Measurements from ENCODE around the gene KRT81.
"Not testable (repeated sequence)": the region's sequence is repeated elsewhere in the genome, so short reads cannot be mapped to it uniquely, and the experiment has no call there.

The KRT81 gene

DNA sequence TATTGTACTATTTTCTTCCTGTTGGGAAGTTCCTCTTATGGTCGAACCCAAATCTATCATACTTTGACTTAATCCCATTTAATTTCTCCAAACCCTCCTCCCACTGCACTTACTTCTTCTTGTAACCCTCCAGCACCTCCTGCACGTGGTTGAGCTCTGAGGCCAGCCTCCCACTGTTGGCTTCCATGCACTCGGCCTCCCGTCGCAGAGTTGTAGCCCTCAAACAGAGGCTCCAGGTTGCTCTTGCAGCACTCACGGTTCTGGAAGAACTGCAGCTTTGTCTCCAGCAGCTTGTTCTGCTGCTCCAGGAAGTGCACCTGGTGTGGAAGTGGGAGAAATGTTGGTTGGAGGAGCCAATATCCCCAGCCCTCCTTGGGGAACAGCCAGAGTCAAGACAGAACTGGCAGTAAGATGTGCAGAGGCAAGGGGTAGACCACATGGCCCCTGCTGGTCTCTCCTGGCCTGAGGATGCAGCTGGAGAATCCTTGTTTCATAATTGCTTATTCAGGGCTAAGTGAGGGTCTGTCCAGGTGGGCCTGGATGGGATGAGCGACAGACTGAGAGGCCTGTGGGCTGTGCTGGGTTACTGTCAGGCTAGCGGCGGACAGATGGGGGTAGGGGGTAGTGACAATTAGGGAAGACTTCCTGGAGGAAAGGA is 35.3 kb downstream of the KRT81 start:
- no peak for DNase-seq (ENCODE audit: low read depth in 2 of 2, low spot score in 1 of 2)

DNA sequence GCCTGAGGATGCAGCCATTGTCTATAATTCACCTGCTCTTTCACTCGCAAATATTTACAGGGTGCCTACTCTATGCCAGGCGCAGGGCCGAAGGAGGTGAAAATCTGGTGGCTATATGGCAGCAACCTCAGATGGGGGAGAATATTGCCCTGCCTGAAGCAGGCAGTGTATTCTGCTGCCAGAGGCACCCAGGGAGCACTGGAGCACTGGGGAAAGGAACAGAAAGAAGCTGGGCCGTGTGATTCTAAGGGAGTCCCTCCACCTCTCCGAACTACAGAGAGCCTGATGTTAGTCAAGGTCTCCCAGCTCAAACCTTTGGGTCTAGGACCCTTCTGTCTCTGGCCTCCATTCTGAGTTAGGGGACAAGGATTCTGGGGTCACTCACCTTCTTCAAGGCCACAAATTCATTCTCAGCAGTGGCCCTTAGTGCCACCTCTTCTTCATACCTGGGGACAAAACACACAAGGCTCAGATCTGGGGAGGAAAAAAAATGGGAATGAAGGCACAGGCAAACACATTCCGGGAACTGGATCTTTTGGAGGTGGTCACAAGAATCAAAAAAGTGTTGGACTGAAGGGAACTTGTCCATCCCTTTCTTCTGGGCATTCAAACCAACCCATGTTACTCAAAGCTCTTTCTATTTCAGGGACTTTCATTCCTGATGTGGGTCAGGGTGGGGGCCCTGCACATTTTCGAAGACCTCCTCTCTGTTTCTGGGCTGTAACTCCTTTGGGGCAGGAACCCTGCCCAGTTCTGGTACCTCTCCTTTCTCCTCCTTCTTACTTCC is 36.2 kb downstream of the KRT81 start:
- no peak for DNase-seq (ENCODE audit: low read depth in 2 of 2, low spot score in 1 of 2)

GRCh38 chr12:52254180-52254964 is 37.0 kb downstream of the KRT81 start:
- DNase-seq (ENCODE audit: low read depth in 2 of 2, low spot score in 1 of 2) = no peak

DNA sequence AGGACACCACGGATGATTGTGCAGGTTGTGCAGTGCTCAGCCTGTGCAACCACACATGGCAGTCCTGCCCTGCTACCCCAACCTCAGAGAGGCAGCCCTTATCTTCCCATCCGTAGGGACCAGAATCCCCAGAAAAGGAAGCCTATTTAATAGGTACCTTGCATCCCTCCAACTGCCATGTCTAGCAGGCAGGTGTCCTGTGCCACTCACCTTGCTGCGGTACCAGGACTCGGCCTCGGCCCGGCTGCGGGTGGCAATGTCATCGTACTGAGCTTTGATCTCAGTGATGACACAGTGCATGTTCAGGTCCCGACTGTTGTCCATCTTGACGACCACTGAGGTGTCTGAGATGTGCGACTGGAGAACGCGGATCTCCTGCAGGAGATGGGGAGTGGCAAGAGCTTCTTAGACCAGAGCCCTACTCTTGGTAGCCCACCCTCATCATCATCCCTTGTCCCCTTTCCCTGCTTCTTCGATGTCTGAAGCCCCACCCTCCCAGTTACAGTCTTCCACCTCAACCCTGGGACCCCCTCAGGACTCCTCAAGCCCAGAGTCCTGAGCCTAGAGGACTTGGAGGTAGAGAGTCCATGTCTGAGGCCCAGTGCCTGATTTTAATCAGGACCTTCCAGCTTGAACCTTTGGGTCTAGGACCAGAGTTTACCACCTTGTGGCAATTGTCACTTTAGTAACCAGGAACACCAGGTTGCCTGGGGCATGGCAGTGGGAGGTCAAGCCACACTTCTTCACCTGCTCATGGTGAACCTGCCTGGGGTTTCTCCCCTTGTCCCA is 37.7 kb downstream of the KRT81 start:
- no peak for DNase-seq (ENCODE audit: low read depth in 2 of 2, low spot score in 1 of 2)

DNA sequence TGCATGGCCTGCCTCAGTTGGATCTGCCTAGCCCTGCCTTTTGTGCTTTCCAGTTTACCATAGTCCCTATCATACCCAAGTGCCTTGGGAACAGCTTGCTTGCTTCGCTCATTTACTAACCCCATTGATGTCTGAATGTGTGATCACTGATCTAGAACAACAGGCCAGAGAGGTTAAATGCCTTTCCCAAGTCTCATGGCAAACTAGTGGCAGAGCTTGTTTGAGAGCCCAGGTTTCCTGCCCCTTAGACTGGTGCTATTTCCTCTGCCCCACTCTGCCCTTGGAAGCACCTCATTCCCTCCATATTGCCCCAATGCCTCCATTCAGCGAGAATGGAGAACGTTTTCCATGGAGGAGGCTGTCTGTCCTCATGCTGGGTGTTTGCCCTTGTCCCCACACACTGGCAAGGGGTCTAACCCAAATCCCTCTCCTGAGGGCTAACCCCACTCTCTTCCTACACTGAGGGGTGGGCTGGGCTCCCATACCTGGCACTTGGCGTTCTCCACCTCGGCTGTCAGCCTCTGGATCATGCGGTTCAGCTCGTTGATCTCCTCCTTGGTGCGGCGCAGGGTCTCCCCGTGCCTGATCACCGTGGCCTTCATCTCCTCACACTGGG is 38.5 kb downstream of the KRT81 start:
- no peak for DNase-seq (ENCODE audit: low read depth in 2 of 2, low spot score in 1 of 2)

DNA sequence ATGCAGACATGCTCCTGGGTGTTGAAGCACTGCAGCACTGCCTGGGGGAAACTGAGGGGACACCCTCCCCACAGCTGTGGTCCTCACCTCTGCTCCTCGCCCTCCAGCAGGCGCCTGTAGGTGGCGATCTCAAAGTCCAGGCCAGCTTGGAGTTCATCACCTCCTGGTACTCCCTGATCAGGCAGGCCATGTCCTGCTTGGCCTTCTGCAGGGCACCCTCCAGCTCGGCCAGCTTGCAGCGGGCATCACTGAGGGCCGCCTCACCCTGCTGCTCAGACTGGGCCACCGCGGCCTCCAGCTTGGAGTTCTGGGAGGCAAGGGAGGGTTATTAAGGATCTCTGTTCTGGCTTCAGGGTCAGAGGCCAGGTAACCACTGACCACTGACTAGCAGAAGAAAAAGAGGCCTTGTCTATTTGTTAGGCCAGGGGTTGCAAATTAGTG is 39.1 kb downstream of the KRT81 start:
- not testable (repeated sequence) for DNase-seq (ENCODE audit: low read depth in 2 of 2, low spot score in 1 of 2)

- DNase-seq (ENCODE audit: low read depth in 2 of 2, low spot score in 1 of 2) = no peak
Observed at GRCh38 chr12:52251367-52252051, 39.8 kb downstream of the KRT81 start.

GRCh38 chr12:52250048-52250990 is 41.0 kb downstream of the KRT81 start:
- DNase-seq (ENCODE audit: low read depth in 2 of 2, low spot score in 1 of 2) = no peak

DNA sequence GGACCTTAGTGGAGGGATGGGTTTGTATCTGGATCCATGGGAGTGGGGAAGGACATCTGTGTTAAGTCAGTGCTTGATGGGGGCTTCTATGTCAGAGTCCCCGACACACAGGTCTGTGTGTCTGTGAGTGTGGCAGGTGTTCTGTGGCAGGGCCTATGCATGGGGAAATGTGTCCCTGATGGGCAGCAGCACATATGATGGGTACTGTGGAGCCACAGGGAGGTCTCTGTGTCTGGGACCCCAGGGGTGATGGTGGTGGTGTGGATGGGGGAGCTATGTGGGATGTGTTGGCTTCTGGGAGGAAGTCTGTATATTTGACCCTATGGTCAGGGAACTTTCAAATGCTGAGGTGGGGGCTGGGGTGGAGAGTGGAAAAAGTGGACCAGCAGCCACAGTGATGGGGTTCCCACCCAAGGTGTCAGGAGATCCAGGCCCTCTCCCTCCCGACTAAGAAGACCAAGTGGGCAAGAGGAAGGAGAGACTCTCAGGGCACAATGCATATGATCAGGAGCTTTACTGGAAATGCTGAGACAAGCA is 41.8 kb downstream of the KRT81 start:
- DNase-seq (ENCODE audit: low read depth in 2 of 2, low spot score in 1 of 2) = no peak

DNA sequence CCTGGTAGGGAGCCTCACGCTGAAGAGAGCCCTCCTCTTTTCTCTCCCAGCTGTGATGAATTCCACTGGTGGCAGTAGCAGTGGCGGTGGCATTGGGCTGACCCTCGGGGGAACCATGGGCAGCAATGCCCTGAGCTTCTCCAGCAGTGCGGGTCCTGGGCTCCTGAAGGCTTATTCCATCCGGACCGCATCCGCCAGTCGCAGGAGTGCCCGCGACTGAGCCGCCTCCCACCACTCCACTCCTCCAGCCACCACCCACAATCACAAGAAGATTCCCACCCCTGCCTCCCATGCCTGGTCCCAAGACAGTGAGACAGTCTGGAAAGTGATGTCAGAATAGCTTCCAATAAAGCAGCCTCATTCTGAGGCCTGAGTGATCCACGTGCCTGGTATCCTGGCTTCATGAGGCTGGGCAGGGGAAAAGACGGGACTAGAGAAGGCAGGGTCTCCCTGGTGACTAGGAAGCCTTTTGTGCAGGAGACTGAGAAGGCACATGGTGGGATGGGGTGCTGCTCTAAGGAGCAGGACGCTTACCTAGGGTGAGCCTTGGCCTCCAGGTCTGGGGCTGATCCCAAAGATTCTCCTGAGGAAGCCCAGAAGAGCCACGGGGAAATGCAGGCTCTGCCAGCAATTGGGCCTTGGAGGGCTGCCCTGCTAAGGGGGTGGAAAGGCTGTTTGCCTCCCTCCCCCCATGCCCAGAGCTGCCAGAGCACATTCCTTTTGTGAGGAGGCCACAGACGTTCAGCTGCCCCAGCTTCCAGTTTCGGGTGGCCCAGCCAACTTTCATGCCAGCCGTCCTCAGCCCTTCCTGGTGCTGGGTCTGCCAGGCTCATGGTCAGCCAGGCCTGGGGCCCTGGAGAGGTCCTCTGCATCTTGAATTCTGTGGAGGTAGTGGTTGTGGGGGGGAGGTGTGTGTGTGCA is 42.5 kb downstream of the KRT81 start:
- DNase-seq (ENCODE audit: low read depth in 2 of 2, low spot score in 1 of 2) = no peak

- no peak for DNase-seq (ENCODE audit: low read depth in 2 of 2, low spot score in 1 of 2)
Observed at GRCh38 chr12:52247622-52248540, 43.5 kb downstream of the KRT81 start.

GRCh38 chr12:52246720-52247621 is 44.4 kb downstream of the KRT81 start:
- DNase-seq (ENCODE audit: low read depth in 2 of 2, low spot score in 1 of 2) = no peak

DNA sequence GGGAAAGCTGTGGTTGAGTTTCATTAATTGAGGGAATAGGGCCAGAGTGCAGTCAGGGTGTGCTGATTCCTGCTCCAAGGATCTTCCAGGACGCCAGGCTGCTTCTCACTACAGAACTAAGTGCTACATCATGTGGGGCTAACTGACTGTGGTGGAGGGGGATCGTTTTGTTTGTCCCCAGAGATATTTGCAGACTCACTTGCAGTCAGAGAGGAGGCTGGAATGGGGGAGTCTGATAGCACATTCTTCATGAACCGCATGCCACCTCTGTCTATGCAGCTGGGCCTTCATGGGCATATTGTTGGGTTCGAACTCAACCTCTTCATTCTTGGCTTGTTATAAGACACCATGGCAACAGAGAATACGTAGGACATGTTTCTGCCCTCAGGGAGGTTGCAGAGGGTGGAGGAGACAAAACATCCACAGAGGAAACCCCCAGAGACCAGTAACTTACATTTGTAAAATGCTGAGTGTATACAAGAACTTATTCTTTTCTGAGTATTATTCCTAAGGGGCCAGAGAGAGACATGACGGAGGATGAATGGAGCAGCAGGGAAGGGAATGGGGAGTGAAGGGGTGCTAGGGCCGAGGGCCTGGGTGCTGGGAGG is 45.3 kb downstream of the KRT81 start:
- no peak for DNase-seq (ENCODE audit: low read depth in 2 of 2, low spot score in 1 of 2)

- DNase-seq (ENCODE audit: low read depth in 2 of 2, low spot score in 1 of 2) = no peak
Observed at GRCh38 chr12:52245259-52245961, 45.9 kb downstream of the KRT81 start.

DNA sequence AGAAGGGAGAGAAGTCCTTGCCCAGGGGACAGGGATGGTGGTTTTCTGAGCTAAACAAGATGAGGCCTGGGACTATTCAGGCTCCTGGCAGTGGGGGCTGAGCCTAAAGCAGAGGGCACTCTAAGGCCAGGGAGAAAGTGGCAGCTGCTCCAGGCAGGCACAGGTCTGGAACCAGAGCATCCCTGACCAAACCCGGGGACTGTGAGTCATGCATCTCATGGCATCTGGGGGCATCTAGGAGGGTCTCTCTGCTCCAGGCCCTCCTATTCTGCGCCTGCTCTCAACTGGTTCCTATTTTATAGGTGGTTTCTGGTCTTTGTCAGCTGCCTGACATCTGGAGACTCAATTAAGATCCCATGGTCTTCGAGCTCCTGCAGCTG is 46.7 kb downstream of the KRT81 start:
- no peak for DNase-seq (ENCODE audit: low read depth in 2 of 2, low spot score in 1 of 2)

All from stimulated activated CD8-positive, alpha-beta memory T cell treated with anti-CD3 and anti-CD28 coated beads, Interleukin-4, amount 100 ng/mL, for 4 hours (primary cell).